HepG2 (cell line): ENCODE results near the gene MRPL10. TPM values are rescaled to one million over a fixed set of nuclear protein-coding genes. Genes with fewer than 3 reads are reported as not detected.
A peak's percentile ranks its signal among the peaks of the same experiment; 100 is the strongest.

Experiments
- BHLHE40 ChIP-seq: IDR thresholded peaks from 2 replicates; pipeline ENCODE4 v1.6.1; 2011; ENCODE audit warnings: low read length, improper control_type of control experiment
- E2F1 ChIP-seq: sonication (generic); formaldehyde crosslinking; IDR thresholded peaks from 2 replicates; pipeline ENCODE4 v1.5.0; 2020; ENCODE audit warnings: missing genetic modification reagents
- ETV6 ChIP-seq: sonication (generic); formaldehyde crosslinking; conservative IDR thresholded peaks from 2 replicates; pipeline ENCODE4 v1.4.0; 2020; ENCODE audit warnings: missing genetic modification reagents
- HOXD1 ChIP-seq: sonication (generic); formaldehyde crosslinking; IDR thresholded peaks from 2 replicates; pipeline ENCODE4 v1.5.0; 2020; ENCODE audit warnings: missing genetic modification reagents
- JUNB ChIP-seq: sonication (generic); formaldehyde crosslinking; IDR thresholded peaks from 2 replicates; pipeline ENCODE4 v1.8.0; 2022; ENCODE audit warnings: missing genetic modification reagents, mild to moderate bottlenecking, borderline replicate concordance
- ZBTB33 ChIP-seq: sonication (generic); formaldehyde crosslinking; IDR thresholded peaks from 2 replicates; pipeline ENCODE4 v1.4.0; 2020; ENCODE audit warnings: missing genetic modification reagents
- ZBTB40 ChIP-seq, 2 experiments: fragments of 450-650 bp in 1 of 2; sonication (generic) in 1 of 2; formaldehyde crosslinking in 1 of 2; IDR thresholded peaks; 2 replicates each; pipeline versions ENCODE4 v1.6.1 to v1.8.0; 2016 to 2022; ENCODE audit warnings: antibody characterized with exemption in 1 of 2, mild to moderate bottlenecking in 1 of 2, missing genetic modification reagents in 1 of 2
- ZNF280D ChIP-seq: sonication (generic); formaldehyde crosslinking; IDR thresholded peaks from 2 replicates; pipeline ENCODE4 v1.5.1; 2020; ENCODE audit warnings: mild to moderate bottlenecking, missing genetic modification reagents
- ZNF414 ChIP-seq: sonication (generic); formaldehyde crosslinking; IDR thresholded peaks from 2 replicates; pipeline ENCODE4 v1.5.0; 2020; ENCODE audit warnings: missing genetic modification reagents
- ZNF556 ChIP-seq: sonication (generic); formaldehyde crosslinking; IDR thresholded peaks from 2 replicates; pipeline ENCODE4 v1.4.0; 2020; ENCODE audit warnings: mild to moderate bottlenecking, missing genetic modification reagents, borderline replicate concordance
- ZNF772 ChIP-seq: sonication (generic); formaldehyde crosslinking; IDR thresholded peaks from 2 replicates; pipeline ENCODE4 v1.5.0; 2020; ENCODE audit warnings: mild to moderate bottlenecking, missing genetic modification reagents
- polyA plus RNA-seq, 8 experiments: library from polyadenylated mRNA; depleted of rRNA in 3 of 8; stranded (reverse) in 7 of 8; unstranded in 1 of 8; fragments of >200 nt; fragmentation: Illumina TruSeq in 4 of 8; extraction: Trizol in 4 of 8; gene quantifications; 2 replicates each; pipeline versions ENCODE4 v1.2.1 to v1.2.3, GENCODE V29; 2011 to 2016; ENCODE audit warnings: low read depth in 4 of 8, missing spikeins in 1 of 8, mixed read lengths in 1 of 8; ENCODE audit not compliant: insufficient read depth in 1 of 8
- total RNA-seq, 5 experiments: library from RNA; depleted of rRNA; stranded (reverse); fragments of >200 nt; fragmentation: Illumina TruSeq; extraction: Trizol; gene quantifications; 2 replicates each; pipeline ENCODE4 v1.2.3, GENCODE V29; 2016; ENCODE audit warnings: low read depth in 1 of 5

MRPL10 gene
- total and polyA plus RNA-seq, 2 of the 13 experiments (the other 11 are each of a cell fraction or from before 2014, with no cell fraction given), result 56.7 to 149 TPM

- no peak for TF ChIP-seq ZNF556 (CRISPR knock-in tag)
- no peak for TF ChIP-seq BHLHE40
- TF ChIP-seq E2F1 (CRISPR knock-in tag), result no peak
- TF ChIP-seq JUNB (CRISPR knock-in tag), result 0 out of 2 replicates have a peak, but pooled peaks have one; percentile 12
- 0 out of 2 replicates have a peak, but pooled peaks have one; percentile 36 for TF ChIP-seq HOXD1 (CRISPR knock-in tag)
- 0 out of 2 replicates have a peak, but pooled peaks have one; percentile 1 for TF ChIP-seq ZNF280D
- TF ChIP-seq ZBTB33 (CRISPR knock-in tag), result peak; percentile 33; the same call in 1 of the 2 replicates
- no peak for TF ChIP-seq ZBTB40 (IDR thresholded peaks at IDR 0.05)
- TF ChIP-seq ZBTB40 (CRISPR knock-in tag; IDR thresholded peaks at IDR 0.05), result no peak
- TF ChIP-seq ZNF414, result 0 out of 2 replicates have a peak, but pooled peaks have one; percentile 18
- peak; percentile 5; the same call in 1 of the 2 replicates for TF ChIP-seq ZNF772 (CRISPR knock-in tag)
- no peak for TF ChIP-seq ETV6 (CRISPR knock-in tag)
Observed at GRCh38 chr17:47830396-47831002, 842 bp downstream of the MRPL10 start (continued).
